ENCODE measurements around the gene ADAMTS13.

ADAMTS13 gene

GRCh38 chr9:133470427-133470924 lies 48.3 kb downstream of the ADAMTS13 start:
- no peak for DNase-seq (ENCODE audit: low read depth)
- TF ChIP-seq, protein P1, sequence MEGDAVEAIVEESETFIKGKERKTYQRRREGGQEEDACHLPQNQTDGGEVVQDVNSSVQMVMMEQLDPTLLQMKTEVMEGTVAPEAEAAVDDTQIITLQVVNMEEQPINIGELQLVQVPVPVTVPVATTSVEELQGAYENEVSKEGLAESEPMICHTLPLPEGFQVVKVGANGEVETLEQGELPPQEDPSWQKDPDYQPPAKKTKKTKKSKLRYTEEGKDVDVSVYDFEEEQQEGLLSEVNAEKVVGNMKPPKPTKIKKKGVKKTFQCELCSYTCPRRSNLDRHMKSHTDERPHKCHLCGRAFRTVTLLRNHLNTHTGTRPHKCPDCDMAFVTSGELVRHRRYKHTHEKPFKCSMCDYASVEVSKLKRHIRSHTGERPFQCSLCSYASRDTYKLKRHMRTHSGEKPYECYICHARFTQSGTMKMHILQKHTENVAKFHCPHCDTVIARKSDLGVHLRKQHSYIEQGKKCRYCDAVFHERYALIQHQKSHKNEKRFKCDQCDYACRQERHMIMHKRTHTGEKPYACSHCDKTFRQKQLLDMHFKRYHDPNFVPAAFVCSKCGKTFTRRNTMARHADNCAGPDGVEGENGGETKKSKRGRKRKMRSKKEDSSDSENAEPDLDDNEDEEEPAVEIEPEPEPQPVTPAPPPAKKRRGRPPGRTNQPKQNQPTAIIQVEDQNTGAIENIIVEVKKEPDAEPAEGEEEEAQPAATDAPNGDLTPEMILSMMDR (IDR thresholded peaks at IDR 0.05; ENCODE audit: insufficient read depth, low read depth, low read length, missing control alignments) = no peak
- H3K4me3 ChIP-seq (ENCODE audit: low read depth, low read length) = no peak overlapping the region

DNA sequence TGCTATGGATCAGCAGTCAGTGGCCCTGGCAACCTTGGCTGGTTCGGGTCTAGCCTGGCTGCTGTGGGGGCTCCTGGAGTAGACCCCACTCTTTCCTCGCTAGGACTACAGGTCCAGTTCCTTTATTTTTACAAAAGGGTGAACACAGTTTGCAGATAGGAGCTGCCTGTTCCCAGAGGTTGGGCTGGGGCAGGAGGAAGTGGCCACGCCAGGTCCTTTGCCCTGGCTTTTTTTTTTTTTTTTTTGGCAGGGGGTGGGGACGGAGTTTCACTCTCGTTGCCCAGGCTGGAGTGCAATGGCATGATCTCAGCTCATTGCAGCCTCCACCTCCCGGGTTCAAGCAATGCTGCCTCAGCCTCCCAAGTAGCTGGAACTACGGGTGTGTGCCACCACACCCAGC lies 48.8 kb downstream of the ADAMTS13 start:
- DNase-seq (ENCODE audit: low read depth) = no peak
- TF ChIP-seq, protein P1 (IDR thresholded peaks at IDR 0.05; ENCODE audit: insufficient read depth, low read depth, low read length, missing control alignments) = no peak
- no peak overlapping the region for H3K4me3 ChIP-seq (ENCODE audit: low read depth, low read length)

GRCh38 chr9:133471551-133472276 lies 49.5 kb downstream of the ADAMTS13 start:
- DNase-seq (ENCODE audit: low read depth) = no peak
- TF ChIP-seq, protein P1 (IDR thresholded peaks at IDR 0.05; ENCODE audit: insufficient read depth, low read depth, low read length, missing control alignments) = no peak
- no peak overlapping the region for H3K4me3 ChIP-seq (ENCODE audit: low read depth, low read length)

DNA sequence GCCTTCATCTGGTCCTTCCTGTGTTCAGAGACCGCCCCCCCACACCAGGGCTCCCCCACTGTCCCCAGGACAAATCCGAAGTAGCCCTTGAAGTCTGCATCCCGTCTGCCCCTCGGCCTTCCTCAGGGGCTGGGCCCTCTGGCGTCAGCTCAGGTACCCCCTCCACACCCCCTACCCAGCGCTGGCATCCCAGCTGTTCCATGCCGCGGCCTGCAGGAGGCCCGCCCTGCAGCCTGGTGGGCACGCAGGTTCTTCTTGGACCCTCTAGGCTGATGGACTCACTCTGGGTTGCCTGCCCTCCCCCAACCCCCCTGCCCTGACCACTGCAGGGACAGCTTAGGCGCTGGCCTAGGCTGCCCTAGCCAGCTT lies 50.1 kb downstream of the ADAMTS13 start:
- DNase-seq (ENCODE audit: low read depth) = no peak
- no peak overlapping the region for H3K4me3 ChIP-seq (ENCODE audit: low read depth, low read length)
- TF ChIP-seq, protein P1 (IDR thresholded peaks at IDR 0.05; ENCODE audit: insufficient read depth, low read depth, low read length, missing control alignments) = no peak

- H3K4me3 ChIP-seq (ENCODE audit: low read depth, low read length) = no peak overlapping the region
- no peak for DNase-seq (ENCODE audit: low read depth)
- TF ChIP-seq, protein P1 (IDR thresholded peaks at IDR 0.05; ENCODE audit: insufficient read depth, low read depth, low read length, missing control alignments) = no peak
Observed at GRCh38 chr9:133472753-133473378, 50.7 kb downstream of the ADAMTS13 start.

DNA sequence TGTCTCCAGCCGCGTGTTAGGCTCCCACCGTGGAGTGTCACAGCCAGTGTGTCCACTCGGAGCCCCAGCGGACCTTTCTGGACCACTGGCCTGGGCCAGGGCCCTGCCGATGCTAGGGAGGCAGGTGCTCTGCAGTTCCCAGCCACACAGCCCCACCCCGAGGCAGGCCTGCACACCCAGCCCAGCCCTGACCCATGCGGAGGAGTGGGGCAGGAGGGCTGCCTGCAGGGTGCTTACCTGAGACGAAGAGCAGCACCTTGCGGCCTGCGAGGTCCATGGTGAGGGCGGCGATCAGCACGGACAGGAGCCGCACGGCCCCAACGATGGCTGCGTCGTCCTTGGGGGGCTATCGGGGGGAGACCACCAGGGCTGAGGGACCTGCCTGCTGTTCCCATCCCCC lies 51.6 kb downstream of the ADAMTS13 start:
- no peak for DNase-seq (ENCODE audit: low read depth)
- TF ChIP-seq, protein P1 (IDR thresholded peaks at IDR 0.05; ENCODE audit: insufficient read depth, low read depth, low read length, missing control alignments) = no peak
- H3K4me3 ChIP-seq (ENCODE audit: low read depth, low read length) = no peak overlapping the region

All from GM12865 (cell line).